Omental fat pad (tissue), 4 donors: ENCODE measurements around the gene PPM1L. TPM values are rescaled to one million over a fixed set of nuclear protein-coding genes. Genes with fewer than 3 reads are reported as not detected.

Experiments used
- ATAC-seq: fragments of 150-250 bp; one replicate; pipeline ENCODE4 v1.9.1; 2016; ENCODE audit warnings: mild to moderate bottlenecking, moderate library complexity; ENCODE audit not compliant: low FRiP score
- DNase-seq: peaks from one replicate; pipeline ENCODE4 v3.0.0-alpha.2; 2019; ENCODE audit warnings: low spot score
- total RNA-seq, 4 donors: library from RNA; depleted of rRNA; stranded (reverse); fragments of >200 nt; gene quantifications; one replicate each; pipeline ENCODE4 v1.1.0, GENCODE V29; 2016
- TF ChIP-seq, protein P1 (sequence below), 3 donors: fragments of 450-650 bp; IDR thresholded peaks; one replicate each; pipeline ENCODE4 v1.5.1; 2016 to 2017; ENCODE audit warnings: antibody characterized with exemption in 3 of 3, mild to moderate bottlenecking in 3 of 3, moderate library complexity in 2 of 3

PPM1L gene
- total RNA-seq, 4 donors from 2014 or later = 13.5 to 30.4 (median 18.0) TPM

DNA sequence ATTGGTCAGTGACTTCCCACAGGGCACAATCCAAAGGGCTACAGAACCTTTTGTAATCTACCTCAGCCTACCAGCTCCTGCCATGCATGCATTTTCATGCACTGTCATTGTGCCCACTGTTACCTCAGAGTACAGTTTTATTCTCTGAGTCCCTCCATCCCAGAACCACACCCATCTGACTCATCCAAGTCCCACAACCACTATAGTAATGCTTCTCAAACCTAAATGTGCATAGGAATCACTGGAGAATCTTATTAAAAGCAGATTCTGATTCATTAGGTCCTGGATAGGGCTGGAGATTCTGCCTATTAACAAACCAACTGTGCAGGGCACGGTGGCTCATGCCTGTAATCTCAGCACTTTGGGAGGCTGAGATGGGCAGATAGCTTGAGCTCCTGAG lies 352.8 kb downstream of the PPM1L start:
- DNase-seq (no peak), ATAC-seq (no peak)
- TF ChIP-seq, protein P1, sequence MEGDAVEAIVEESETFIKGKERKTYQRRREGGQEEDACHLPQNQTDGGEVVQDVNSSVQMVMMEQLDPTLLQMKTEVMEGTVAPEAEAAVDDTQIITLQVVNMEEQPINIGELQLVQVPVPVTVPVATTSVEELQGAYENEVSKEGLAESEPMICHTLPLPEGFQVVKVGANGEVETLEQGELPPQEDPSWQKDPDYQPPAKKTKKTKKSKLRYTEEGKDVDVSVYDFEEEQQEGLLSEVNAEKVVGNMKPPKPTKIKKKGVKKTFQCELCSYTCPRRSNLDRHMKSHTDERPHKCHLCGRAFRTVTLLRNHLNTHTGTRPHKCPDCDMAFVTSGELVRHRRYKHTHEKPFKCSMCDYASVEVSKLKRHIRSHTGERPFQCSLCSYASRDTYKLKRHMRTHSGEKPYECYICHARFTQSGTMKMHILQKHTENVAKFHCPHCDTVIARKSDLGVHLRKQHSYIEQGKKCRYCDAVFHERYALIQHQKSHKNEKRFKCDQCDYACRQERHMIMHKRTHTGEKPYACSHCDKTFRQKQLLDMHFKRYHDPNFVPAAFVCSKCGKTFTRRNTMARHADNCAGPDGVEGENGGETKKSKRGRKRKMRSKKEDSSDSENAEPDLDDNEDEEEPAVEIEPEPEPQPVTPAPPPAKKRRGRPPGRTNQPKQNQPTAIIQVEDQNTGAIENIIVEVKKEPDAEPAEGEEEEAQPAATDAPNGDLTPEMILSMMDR (IDR thresholded peaks at IDR 0.05) = no peak

DNA sequence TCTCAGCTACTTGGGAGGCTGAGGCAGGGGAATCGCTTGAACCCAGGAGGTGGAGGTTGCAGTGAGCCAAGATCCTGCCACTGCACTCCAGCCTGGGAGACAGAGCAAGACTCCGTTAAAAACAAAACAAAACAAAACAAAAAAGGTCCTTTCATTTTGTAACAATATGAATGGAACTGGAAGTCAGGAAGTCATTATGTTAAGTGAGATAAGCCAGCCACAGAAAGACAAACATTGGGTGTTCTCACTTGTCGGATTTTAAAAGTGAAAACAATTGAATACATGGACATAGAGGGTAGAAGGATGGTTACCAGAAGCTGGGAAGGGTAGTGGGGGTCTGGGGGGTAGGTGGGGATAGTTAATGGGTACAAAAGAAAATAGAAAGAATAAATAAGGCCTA lies 361.6 kb downstream of the PPM1L start:
- ATAC-seq (no peak), DNase-seq (no peak)
- TF ChIP-seq, protein P1 (IDR thresholded peaks at IDR 0.05) = no peak

GRCh38 chr3:161126495-161126894 lies 370.5 kb downstream of the PPM1L start:
- TF ChIP-seq, protein P1 (IDR thresholded peaks at IDR 0.05) = no peak
- DNase-seq (no peak), ATAC-seq (no peak)

Other genes with a start within 250 kb of the PPM1L start
- 10 to 100 TPM; 25.7 to 43.6 (median 33.7) TPM for gene KPNA4, start 190.7 kb upstream of the PPM1L start, total RNA-seq
- not detected for gene ARL14, start 79.1 kb upstream of the PPM1L start, total RNA-seq